T-helper 1 cell treated with Interleukin-12 subunit alpha and Interleukin-12 subunit beta and Interleukin-4 antibody, amounts not matched to agents 30 μg/mL and 1 μg/mL, for 36 hours (primary cell): Measurements from ENCODE around the gene KRT1.
"Not testable (repeated sequence)": the region's sequence is repeated elsewhere in the genome, so short reads cannot be mapped to it uniquely, and the experiment has no call there.

Source experiments
- H3K27ac Mint-ChIP-seq: one replicate; pipeline ENCODE4 v1.8.0; 2021; ENCODE audit warnings: mild to moderate bottlenecking, mixed read lengths
- H3K27me3 Mint-ChIP-seq: one replicate; pipeline ENCODE4 v1.8.0; 2021; ENCODE audit warnings: low read depth, mixed read lengths
- H3K36me3 Mint-ChIP-seq: one replicate; pipeline ENCODE4 v1.8.0; 2021; ENCODE audit warnings: low read depth, mixed read lengths
- H3K4me1 Mint-ChIP-seq: one replicate; pipeline ENCODE4 v1.8.0; 2021; ENCODE audit warnings: low read depth, mixed read lengths
- H3K4me3 Mint-ChIP-seq: one replicate; pipeline ENCODE4 v1.8.0; 2021; ENCODE audit warnings: mild to moderate bottlenecking, moderate library complexity, mixed read lengths
- H3K9me3 Mint-ChIP-seq: one replicate; pipeline ENCODE4 v1.8.0; 2021; ENCODE audit warnings: mixed read lengths

KRT1 gene

DNA sequence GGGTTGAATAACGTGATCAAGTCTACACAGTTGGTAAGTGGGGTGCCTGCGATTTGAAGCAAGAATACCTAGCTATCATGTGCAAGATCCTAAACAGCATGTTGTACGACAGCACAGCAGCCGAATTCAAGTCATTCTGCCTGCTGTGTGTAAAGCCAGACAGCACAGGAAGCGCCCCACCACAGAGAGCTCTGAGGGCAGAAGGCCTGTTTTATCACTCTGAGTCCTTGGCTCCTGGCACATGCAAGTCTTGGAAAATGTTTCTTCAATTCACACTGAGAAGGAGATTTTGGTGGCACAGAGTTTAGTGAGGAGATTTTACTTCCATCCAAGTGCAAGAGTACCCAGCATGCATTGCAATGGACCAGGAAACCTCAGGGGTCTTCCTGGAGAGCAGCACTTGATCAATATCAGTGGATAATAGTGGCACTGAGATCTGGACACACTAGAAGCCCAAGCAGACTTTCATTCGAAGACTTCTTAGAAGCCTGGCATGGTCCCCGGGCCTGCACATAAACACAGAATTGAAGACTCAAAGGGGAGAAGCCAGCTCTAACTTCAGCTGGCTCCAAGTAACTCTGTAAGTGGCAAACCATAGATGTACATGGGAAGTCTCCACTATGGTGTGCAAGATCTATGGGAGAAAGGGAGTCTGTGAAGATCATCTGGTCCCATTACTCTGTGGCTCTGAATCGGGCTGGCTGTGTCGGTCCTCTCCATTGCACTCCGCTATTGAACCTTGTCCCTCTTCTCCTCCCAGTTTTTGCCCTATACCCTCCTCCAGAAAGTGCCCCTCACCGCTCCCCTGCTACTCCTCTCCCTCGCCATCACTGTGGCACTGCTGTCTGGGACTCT is 1.5 kb upstream of the KRT1 start:
- H3K27me3 Mint-ChIP-seq: peaks cover 26% of the 10 kb centered on the region
- H3K36me3 Mint-ChIP-seq: no peaks in the 10 kb centered on the region
- no peak overlapping the region for H3K27ac Mint-ChIP-seq
- H3K4me3 Mint-ChIP-seq: no peak overlapping the region
- no peaks in the 10 kb centered on the region for H3K9me3 Mint-ChIP-seq
- peaks cover 12% of the 10 kb centered on the region for H3K4me1 Mint-ChIP-seq

GRCh38 chr12:52679875-52680274 is 332 bp downstream of the KRT1 start:
- Mint-ChIP-seq H3K4me1 (peaks cover 12% of the 10 kb centered on the region), H3K27ac (no peak overlapping the region), H3K27me3 (peaks cover 27% of the 10 kb centered on the region), H3K9me3 (no peaks in the 10 kb centered on the region), H3K4me3 (no peak overlapping the region), H3K36me3 (no peaks in the 10 kb centered on the region)

GRCh38 chr12:52677671-52678070 is 2.5 kb downstream of the KRT1 start:
- H3K9me3 Mint-ChIP-seq: no peaks in the 10 kb centered on the region
- H3K4me3 Mint-ChIP-seq: no peak overlapping the region
- no peaks in the 10 kb centered on the region for H3K36me3 Mint-ChIP-seq
- peaks cover 35% of the 10 kb centered on the region for H3K27me3 Mint-ChIP-seq
- H3K4me1 Mint-ChIP-seq: peaks cover 12% of the 10 kb centered on the region
- no peak overlapping the region for H3K27ac Mint-ChIP-seq

DNA sequence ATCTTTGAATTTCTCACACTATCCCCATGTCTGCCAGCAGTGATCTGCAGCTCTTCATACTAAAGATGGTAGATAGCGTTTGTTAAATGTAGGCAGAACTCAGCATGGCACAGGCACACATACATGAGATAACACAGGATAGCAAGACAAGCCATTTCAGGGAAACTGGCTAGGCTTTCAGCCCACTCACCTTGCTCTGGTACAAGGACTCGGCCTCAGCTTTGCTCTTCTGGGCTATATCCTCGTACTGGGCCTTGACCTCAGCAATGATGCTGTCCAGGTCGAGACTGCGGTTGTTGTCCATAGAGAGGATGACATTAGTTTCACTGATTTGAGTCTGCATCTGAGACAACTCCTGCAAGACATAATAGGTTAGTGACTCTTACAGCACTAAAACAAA is 3.1 kb downstream of the KRT1 start:
- peaks cover 12% of the 10 kb centered on the region for H3K4me1 Mint-ChIP-seq

DNA sequence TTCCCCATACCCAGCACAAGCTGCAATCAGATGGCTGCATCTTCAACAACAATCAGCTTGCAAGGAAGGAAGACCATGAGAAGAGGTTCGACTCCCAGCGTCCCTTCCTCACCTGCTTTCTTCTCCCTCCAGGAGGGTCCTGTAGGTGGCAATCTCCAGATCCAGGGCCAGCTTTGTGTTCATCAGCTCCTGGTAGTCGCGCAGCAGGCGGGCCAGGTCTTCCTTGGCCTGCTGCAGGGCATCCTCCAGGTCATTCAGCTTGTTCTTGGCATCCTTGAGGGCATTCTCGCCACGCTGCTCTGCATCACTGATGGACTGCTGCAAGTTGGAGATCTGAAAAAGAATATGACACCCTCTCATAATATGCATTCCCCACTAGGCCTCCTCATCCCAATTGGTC is 4.0 kb downstream of the KRT1 start:
- H3K27me3 Mint-ChIP-seq: peaks cover 29% of the 10 kb centered on the region
- no peak overlapping the region for H3K4me3 Mint-ChIP-seq
- no peaks in the 10 kb centered on the region for H3K36me3 Mint-ChIP-seq
- H3K27ac Mint-ChIP-seq: no peak overlapping the region
- peaks cover 5% of the 10 kb centered on the region for H3K4me1 Mint-ChIP-seq
- no peaks in the 10 kb centered on the region for H3K9me3 Mint-ChIP-seq

More for the DNA sequence above, 3.1 kb downstream of the KRT1 start:
- Mint-ChIP-seq H3K27ac (no peak overlapping the region), H3K9me3 (no peaks in the 10 kb centered on the region), H3K27me3 (peaks cover 35% of the 10 kb centered on the region), H3K4me3 (no peak overlapping the region), H3K36me3 (no peaks in the 10 kb centered on the region)

GRCh38 chr12:52675301-52675701 is 4.9 kb downstream of the KRT1 start:
- Mint-ChIP-seq H3K27me3 (peaks cover 22% of the 10 kb centered on the region), H3K4me3 (no peak overlapping the region), H3K36me3 (no peaks in the 10 kb centered on the region), H3K4me1 (peaks cover 1% of the 10 kb centered on the region), H3K9me3 (no peaks in the 10 kb centered on the region), H3K27ac (no peak overlapping the region)

DNA sequence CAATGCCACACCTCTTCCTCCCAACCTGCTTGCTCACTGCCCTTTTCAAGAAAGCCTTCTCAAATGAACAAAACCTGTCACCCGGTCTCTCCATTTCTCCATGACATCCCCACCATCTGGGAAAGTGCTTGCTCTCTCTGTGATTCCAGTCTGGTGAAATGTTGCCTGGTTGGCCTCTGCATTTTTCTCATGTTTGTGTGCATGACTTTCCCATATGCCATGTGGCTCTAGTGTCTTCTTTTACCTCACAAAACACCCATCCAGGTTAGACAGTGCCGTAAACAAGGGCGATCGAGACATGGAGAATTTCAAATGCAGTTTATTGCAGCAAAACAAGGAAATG is 5.8 kb downstream of the KRT1 start:
- no peaks in the 10 kb centered on the region for H3K9me3 Mint-ChIP-seq
- H3K36me3 Mint-ChIP-seq: no peaks in the 10 kb centered on the region
- H3K27me3 Mint-ChIP-seq: peaks cover 26% of the 10 kb centered on the region
- H3K27ac Mint-ChIP-seq: no peak overlapping the region
- H3K4me3 Mint-ChIP-seq: no peak overlapping the region
- H3K4me1 Mint-ChIP-seq: peaks cover 1% of the 10 kb centered on the region

DNA sequence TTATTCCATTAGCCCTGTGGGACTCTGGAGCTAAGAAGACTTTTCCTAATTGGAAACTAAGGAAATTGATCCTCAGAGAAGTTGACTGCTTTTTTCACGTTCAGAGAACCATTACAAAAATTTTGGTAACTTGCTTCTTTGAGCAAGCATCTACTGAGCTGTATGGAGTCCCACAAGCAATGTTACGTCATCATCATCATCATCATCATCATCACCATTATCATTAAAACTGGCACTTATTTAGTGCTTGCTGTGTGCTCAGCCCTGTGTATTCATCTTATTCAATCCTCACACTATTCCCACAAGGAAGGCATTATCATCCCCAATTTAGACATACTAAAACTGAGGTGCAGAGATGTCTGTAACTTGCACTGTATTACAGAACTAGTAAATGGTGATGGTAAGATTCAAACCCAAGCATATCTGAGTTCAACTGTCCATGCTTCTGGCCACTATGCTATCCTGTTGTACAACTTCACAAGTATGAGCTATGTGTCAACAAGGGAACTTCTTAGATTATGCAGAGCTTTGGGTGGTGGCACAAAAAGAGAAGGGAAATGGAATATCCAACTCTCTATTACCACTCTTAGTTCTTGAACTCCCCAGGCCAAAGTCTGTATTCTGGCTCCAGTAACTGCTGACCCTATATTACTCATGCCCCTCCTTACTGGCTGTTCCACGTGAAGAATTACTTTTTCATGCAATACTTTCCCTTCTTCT is 6.3 kb downstream of the KRT1 start:
- Mint-ChIP-seq H3K27me3 (peaks cover 26% of the 10 kb centered on the region), H3K4me3 (no peak overlapping the region), H3K4me1 (peaks cover 1% of the 10 kb centered on the region), H3K36me3 (no peaks in the 10 kb centered on the region), H3K9me3 (no peaks in the 10 kb centered on the region), H3K27ac (no peak overlapping the region)

- H3K27ac Mint-ChIP-seq: no peak overlapping the region
- H3K36me3 Mint-ChIP-seq: no peaks in the 10 kb centered on the region
- peaks cover 1% of the 10 kb centered on the region for H3K4me1 Mint-ChIP-seq
- no peak overlapping the region for H3K4me3 Mint-ChIP-seq
- H3K27me3 Mint-ChIP-seq: peaks cover 26% of the 10 kb centered on the region
- no peaks in the 10 kb centered on the region for H3K9me3 Mint-ChIP-seq
These were observed 7.0 kb downstream of the KRT1 start for GRCh38 chr12:52673217-52673616.

DNA sequence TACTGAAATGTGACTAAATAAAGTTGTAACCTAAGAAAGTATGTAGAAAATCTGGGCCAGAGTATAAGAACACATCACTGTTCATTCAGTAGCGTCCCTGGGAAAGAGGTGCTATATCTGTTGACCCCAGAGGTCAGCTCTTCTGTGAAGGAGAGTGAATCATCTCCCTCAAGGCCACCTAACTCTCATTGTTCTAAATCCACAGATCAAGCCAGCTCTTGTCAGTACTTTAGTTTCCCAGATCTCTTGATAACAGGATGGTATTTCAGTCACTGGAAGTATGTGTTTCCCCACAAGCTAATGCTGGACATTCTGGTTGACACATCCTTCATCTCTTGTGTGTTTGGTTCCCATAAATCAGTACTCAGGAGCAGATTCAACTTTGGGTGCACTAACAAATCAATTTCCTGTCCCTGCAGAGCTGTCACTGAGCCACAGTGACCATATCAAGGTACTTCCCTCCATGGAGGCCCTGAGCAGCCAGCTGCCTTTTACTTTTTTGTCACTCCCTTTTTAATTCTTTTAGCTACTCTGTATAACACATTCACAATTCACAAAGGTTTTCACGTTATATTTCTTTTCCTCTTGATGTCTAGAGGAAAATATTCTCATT is 7.8 kb downstream of the KRT1 start:
- Mint-ChIP-seq H3K27ac (no peak overlapping the region), H3K9me3 (no peaks in the 10 kb centered on the region), H3K36me3 (no peaks in the 10 kb centered on the region), H3K4me1 (peaks cover 1% of the 10 kb centered on the region), H3K27me3 (peaks cover 26% of the 10 kb centered on the region), H3K4me3 (no peak overlapping the region)

DNA sequence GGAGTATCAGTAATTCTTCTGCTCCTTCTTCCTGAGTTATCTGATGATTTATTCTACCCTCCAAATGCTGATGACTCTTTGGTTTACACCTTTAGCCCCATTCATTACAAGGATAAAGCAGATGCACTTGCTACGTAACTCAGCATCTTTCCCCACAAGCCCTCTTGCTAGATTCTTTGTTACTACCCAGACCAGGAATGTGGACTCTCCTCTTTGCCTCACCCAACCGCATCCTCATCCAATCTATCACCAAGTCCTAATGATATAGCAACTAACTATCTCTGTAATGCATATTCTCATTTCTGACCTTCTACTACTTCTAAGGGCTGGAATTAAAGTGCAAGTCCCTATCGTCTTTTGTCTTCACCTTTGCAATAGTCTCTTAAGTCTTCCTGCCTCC is 9.2 kb downstream of the KRT1 start:
- Mint-ChIP-seq H3K27me3 (peaks cover 30% of the 10 kb centered on the region), H3K9me3 (no peaks in the 10 kb centered on the region), H3K36me3 (no peaks in the 10 kb centered on the region), H3K4me3 (no peak overlapping the region), H3K4me1 (no peaks in the 10 kb centered on the region), H3K27ac (no peak overlapping the region)

- Mint-ChIP-seq H3K9me3 (no peaks in the 10 kb centered on the region), H3K4me1 (no peaks in the 10 kb centered on the region), H3K4me3 (no peak overlapping the region), H3K27ac (no peak overlapping the region), H3K27me3 (peaks cover 30% of the 10 kb centered on the region), H3K36me3 (no peaks in the 10 kb centered on the region)
These were observed 9.7 kb downstream of the KRT1 start for GRCh38 chr12:52670506-52670905.

DNA sequence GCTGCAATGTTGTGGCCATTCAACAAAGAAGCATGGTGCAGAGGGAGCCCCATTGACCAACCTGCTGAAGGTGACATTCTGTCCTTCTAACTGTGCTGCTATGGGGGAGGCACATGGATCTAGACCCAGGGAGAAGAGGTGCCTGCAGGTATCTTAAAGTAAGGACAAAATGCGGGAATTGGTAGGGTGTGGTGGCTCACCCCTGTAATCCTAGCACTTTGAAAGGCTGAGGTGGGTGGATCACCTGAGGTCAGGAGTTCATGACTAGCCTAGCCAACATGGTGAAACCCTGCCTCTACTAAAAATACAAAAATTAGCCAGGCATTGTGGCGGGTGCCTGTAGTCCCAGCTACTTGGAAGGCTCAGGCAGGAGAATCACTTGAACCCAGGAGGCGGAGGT is 10.3 kb downstream of the KRT1 start:
- H3K4me1 Mint-ChIP-seq, H3K27ac Mint-ChIP-seq, H3K36me3 Mint-ChIP-seq, H3K4me3 Mint-ChIP-seq, H3K9me3 Mint-ChIP-seq: not testable (repeated sequence)
- peaks cover 33% of the 10 kb centered on the region for H3K27me3 Mint-ChIP-seq

GRCh38 chr12:52669426-52669825 is 10.8 kb downstream of the KRT1 start:
- Mint-ChIP-seq H3K4me3 (no peak overlapping the region), H3K4me1 (no peaks in the 10 kb centered on the region), H3K9me3 (no peaks in the 10 kb centered on the region), H3K36me3 (no peaks in the 10 kb centered on the region), H3K27ac (no peak overlapping the region), H3K27me3 (peaks cover 28% of the 10 kb centered on the region)

GRCh38 chr12:52667931-52668330 is 12.3 kb downstream of the KRT1 start:
- Mint-ChIP-seq H3K4me1 (no peaks in the 10 kb centered on the region), H3K4me3 (no peak overlapping the region), H3K9me3 (no peaks in the 10 kb centered on the region), H3K27ac (no peak overlapping the region), H3K36me3 (no peaks in the 10 kb centered on the region), H3K27me3 (peaks cover 29% of the 10 kb centered on the region)
